Femur (tissue), 1 donor: ENCODE data around the gene RBX1.
"Not testable (repeated sequence)": the region's sequence is repeated elsewhere in the genome, so short reads cannot be mapped to it uniquely, and the experiment has no call there.

Source experiments
- DNase-seq: peaks from one replicate; pipeline ENCODE4 v3.0.0-alpha.2; 2017

RBX1 gene

DNA sequence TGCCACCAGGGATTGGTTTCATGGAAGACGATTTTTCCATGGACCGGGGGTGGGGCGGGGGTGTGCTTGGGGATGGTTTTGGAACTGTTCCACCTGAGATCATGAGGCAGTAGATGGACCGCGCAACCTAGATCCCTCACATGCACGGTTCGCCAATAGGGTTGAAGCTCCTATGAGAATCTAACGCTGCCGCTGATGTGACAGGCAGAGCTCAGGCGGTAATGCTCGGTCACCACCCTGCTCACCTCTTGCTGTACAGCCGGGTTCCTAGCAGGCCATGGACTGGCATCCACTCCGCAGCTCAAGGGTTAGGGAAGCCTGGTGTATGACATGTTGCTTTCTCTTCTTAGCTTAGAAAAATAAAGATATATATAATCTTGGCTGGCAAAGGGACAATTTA lies 22.0 kb downstream of the RBX1 start:
- DNase-seq = no peak

DNA sequence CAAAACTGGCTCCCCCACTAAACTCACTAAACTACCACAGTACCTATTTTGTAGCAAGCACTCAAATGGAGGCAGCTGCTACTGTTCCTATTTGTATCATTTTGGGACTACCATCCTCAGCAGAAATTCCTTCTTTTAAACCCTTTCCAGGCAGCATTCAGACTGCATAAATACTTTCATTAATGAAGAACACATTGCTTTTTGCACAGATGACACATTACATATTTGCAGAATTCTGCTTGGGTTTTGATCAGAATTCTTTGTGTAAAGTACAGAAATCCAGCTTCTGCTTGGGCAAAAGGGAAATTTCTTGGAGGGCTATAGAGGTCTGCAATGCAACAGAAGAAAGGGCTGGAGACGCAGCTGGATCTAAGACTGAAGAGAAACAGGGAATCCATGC lies 24.2 kb downstream of the RBX1 start:
- no peak for DNase-seq

DNA sequence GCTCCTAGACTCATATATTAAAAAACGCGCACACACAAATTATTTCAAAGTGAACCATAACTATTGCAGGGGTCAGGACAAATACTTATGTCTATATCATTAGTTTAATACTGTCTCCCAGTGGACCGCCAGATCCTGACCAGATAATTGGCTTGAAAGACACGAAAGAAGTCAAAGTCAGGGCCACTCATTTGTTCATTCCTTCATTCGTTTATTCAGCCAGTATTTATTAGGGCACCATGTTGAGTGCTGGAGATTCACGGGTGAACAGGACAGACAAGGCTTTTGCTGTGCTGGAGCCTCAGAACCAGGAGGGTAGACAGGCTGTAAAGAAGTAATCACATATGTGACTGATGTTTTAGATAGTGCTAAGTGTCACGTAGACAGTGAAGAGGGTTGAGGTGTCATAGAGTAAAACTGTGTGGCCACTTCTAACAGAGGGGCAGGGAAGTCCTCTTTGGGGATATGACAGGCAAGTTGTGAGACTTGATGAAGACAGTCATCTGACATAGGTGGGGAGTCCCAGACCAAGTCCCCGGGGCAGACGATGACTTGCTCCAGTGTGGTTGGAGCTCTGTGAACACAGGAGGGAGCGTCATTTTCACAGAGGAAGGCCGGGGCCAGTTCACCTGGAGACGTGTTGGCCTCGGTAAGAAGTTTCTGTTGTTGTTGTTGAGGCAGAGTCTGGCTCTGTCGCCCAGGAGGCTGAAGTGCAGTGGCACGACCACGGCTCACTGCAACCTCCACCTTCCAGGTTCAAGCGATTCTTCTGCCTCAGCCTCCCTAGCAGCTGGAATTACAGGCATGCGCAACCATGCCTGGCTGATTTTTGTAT lies 25.9 kb downstream of the RBX1 start:
- no peak for DNase-seq

DNA sequence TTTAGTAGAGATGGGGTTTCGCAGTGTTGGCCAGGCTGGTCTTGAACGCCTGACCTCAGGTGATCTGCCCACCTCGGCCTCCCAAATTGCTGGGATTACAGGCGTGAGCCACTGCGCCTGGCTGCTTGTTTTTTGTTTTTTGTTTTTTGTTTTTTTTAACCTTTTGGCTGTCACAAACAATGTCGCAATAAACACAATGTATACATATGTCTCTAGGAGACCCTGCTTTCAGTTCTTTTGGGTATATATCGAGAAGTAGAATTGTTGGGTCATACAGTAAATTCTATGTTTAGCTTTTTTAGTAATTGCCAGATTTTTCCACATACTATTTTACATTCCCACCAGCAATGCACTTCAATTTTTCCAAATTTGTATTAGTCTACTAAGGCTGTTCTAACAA lies 28.0 kb downstream of the RBX1 start:
- no peak for DNase-seq

DNA sequence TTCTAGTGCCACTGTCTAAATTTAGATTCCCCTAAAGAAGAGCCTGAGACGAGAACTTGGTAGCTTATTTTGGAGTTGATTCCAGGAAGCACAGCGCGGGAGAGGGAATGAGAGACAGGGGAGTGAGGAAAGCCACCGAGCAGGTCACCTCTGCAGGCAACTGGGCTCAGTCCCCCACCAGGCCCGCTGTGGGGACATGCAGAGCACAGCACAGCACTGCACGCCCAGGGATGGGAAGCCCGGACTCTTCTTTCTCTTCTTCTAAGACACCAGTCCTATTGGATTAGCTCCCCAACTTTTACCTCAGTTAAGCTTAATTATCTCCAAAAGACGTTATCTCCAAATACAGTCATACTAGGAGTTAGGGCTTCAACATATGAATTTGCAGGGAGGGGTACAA lies 28.7 kb downstream of the RBX1 start:
- no peak for DNase-seq

DNA sequence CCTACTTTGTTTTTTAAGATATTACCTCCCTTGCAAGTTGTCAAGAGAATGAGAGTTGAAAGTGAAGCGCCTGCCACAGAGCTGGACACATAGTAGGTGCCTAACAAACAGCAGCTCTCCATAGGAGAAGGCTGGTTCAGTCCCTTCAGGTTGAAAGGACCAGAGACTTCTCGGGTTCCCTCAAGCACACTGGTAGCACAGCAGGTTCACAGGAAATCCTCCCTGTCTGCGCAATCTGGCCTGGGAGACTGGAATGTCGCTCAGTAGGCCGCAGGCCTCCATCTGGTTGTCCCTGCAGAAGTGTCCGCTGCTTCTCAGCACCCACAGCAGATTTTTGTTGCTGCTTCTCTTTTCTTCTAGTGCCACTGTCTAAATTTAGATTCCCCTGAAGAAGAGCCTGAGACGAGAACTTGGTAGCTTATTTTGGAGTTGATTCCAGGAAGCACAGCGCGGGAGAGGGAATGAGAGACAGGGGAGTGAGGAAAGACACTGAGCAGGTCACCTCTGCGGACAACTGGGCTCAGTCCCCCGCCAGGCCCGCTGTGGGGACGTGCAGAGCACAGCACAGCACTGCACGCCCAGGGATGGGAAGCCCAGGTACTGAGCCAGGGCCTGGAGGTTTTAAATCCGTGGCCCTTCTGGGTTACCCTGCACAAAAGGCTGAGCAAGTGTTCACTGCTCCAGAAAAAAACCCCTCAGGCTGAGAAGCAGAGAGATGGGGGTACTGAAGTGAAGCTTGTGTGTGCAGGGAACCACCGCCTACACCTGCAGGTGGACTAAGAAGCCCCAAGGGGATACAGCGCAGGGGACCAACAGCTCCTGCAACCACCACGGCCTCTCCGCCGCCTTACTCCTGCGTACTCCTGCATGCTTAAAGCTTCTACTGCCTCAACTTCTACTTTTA lies 31.6 kb downstream of the RBX1 start:
- no peak for DNase-seq

DNA sequence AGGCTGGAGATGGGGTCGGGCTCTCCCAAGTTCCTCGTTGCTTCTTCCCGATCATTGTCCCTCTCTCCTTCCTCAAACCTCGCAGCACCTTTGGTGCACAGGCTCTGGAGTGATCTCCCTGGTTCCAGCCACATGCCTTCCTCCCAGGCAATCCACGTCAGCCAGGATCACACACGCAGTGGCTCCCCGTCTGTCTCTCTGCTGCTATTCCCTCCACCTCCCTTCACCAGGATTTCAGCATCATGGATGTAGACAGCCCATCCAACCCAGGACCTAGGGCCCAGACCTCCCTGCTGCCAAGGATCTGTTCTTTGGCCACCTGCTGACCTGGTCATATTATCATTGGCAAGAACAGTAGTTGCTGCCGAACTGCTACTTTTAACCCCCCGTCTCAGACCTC lies 40.1 kb downstream of the RBX1 start:
- no peak for DNase-seq

DNA sequence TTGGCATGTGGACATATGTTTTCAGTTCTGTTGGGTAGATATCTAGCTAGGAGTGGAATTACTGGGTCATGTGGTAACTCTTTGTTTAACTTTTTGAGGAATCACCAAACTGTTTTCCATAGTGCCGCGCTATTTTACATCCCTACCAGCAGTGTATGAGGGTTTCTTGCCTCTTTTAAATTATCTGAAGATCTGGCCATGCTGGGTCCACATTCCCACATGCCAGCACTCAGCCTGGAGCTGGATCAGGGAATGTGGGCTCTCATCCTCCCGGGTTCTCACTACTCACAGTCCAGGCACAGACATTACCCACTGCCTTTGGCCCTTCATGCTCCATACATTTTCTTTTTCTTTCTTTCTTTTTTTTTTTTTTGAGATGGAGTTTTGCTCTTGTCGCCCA lies 44.6 kb downstream of the RBX1 start:
- no peak for DNase-seq

DNA sequence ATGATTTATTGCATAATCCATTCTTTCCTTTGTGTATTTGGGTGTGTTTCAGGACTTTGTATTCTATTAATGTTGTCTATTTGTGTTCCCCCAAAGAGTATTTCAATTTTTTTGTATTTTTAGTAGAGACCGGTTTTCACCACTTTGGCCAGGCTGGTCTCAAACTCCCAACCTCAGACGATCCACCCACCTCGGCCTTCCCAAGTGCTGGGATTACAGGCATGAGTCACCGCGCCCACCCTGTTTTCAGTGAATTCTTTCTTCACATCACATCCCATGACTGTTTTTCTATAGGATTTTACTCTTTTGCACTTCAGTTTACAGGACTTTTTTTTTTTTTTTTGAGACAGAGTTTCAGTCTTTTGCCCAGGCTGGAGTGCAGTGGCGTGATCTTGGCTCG lies 46.3 kb downstream of the RBX1 start:
- no peak for DNase-seq

DNA sequence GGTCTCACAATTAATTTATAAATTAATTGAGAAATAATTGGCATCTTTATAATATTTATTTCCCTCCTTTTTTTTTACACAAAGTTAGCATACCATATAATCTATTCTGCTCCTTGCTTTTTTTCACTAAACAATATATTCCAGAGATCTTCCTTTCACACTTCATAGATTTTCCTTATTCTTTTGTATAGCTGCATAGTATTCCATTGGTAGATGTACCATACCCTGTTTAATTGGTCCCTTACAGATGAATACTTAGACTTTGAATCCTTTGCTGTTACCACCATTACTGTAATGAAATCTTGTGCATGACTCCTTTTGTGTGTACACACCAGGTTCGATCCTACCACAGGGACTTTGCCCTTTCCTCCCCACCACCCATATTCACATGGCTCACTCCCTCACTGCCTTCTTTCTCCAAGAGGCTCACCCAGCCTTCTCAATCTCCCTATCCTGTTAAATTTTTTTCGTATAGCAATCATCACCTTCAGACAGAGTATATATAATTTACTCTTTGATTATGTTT lies 48.9 kb downstream of the RBX1 start:
- no peak for DNase-seq

DNA sequence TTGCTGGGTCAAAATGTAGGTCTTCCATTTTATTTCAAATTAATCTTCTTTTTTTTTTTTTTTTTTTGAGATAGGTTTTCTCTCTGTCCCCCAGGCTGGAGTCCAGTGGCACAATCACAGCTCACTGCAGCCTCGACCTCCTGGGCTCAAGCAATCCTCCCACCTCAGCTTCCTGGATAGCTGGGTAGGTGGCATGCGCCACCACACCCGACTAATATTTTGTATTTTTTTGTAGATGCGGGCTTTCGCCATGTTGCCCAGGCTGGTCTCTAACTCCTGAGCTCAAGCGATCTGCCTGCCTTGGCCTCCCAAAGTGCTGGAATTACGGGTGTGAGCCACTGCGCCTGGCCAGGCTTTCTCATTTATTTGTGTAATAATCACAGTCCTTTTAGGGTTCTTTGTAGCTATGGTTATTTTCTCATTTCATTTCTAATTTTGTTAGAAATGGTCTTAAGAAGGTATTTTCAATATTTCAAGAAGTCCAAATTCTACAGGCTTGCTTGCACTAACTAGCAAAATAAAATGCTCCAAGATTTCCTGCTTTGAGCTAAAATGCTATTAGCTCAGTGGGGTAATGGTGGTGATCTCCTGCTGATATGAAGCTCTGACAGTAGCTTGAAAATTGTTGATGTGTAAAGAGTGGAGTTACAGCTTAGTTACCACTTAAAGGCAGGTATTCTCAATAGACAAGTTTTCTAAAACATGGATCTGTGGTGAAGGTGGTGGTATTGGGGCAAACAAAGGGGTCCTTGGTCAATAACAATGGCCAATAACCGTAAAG lies 50.0 kb downstream of the RBX1 start:
- DNase-seq = no peak

DNA sequence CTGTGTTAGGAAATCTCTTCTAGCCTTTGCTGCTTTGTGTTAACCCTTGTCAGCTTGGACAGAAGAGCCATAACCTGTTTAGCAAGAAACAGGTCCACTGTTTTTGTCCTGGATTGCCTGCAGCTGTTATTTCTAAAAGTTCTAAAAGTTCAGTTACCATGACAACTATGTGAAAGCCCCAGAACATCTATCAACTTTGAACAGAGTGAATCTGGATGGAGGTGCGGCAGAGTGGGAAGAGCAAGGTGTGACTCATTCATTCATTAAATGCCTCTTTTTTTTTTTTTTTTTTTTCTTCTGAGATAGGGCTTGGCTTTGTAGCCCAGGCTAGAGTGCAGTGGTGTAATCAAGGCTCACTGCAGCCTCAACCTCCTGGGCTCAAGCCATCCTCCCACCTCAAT lies 50.5 kb downstream of the RBX1 start:
- no peak for DNase-seq

DNA sequence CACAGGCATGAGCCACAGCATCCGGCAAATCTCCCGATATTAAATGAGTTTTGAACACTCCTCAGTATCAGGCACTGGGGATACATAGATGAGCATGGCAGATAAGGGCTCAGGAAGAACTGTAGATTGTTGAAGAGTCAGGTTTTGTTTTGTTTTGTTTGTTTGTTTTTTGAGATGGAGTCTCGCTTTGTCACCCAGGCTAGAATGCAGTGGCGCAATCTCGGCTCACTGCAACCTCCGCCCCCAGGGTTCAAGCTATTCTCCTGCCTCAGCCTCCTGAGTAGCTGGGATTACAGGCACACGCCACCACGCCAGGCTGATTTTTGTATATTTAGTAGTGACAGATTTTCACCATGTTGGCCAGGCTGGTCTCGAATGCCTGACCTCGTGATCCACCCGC lies 51.2 kb downstream of the RBX1 start:
- not testable (repeated sequence) for DNase-seq

DNA sequence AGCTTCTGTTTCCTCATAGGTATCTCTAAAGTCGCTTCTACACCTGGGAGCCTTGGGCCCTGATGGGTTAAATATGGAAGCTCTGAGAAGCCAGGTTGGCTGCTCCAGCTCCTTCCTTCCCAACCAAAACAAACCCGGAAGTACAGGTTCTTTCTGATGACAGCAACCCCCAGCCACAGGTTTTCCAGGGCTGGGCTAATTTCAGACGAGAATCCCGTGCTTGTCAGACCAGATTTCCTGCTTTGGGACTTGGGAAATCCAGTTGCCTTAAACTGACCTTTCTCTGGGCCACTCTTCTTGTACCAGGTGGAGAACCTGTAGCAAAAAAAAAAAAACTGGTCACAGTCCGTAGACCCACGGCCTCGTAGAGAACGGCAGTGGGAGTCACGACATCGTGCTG lies 51.9 kb downstream of the RBX1 start:
- no peak for DNase-seq

DNA sequence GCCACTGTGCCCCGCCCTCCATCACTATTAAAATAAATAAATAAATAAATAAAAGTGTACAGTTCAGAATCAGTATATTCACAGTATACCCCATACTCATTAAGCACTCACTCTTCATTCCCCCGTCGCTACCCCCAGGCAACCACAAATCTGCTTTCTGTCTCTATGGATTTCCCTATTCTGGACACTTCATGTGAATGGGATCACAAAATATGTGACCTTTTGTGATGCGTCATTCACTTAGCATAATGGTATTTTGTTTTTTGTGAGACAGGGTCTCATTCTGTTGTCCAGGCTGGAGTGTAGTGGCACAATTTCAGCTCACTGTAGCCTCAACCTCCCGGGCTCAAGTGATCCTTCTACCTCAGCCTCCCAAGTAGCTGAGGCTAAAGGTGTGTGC lies 52.8 kb downstream of the RBX1 start:
- DNase-seq = no peak

DNA sequence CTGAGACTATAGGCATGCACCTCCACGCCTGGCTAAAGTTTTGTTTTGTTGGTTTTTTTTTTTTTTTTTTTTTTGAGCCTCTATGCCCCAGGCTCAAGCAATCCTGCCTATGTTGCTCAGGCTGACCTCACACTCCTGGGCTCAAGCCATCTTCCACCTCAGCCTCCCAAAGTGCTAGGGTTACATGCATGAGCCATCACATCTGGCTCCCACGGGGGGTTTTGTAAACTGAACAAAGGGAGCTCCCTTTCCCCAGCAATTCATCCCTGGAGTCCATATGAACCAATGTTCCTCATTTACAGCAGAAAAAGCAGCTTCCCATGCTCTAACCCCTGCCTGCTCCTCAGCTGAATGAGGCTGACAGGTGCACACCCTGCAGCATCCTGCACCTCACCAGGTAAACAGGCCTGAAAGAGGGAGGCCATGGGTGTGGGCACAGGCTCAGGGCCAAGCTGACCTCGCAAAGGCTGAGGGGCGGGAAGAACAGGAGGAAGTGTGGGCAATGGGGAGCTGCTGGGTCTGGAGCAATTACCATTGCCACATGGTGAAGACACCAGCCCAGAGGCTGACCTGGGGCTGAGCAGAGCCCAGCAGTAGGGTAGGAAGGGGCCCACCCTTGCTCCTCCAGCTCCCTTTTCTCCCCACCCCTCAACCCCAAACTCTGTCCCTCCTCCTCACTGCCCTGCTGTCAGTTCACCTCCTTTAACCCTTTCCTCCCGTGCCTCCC lies 58.2 kb downstream of the RBX1 start:
- DNase-seq = peak; percentile 15

DNA sequence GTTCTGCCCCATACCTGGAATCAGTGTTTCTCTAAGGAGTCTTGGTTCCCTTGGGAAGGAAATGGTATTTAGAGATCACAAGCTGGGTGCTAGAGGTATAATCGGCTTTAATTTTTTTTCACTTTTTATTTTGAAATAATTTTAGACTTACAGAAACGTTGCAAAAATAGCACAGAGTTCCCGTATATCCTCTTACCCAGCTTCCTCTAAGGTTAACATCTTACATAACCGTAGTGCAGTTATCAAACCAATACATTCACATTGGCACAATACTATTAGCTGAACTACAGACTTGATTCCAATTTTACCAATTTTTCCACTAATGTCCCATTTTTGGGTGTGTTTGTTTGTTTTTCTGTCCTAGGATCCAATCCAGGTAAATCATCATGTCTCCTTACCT lies 63.8 kb downstream of the RBX1 start:
- no peak for DNase-seq

DNA sequence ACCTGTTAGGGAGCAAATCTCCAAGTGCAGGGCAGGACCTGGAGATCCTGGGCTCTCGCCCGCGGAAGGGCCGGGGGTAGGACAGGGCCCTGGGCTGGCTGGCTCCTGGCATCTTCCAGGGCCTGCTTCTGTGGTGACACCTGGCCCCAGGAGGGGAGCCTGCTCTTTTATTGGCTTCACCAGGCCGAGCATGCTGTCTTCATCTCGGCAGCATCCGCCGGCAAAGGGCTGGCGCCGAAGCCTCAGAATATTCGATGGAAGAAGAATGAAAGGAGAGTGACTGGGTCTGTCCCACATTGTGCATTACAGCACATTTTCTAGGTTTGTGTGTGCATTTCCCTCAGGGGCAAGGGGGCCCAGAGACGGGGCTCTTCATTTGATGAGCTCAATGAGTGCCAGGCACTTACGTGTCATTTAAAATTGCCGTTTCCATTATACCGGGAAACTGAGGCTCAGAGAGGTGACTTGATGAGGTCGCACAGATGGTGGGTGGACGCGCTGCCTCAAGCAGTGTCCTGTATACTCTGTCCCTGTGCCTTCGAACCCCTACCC lies 70.0 kb downstream of the RBX1 start:
- no peak for DNase-seq

DNA sequence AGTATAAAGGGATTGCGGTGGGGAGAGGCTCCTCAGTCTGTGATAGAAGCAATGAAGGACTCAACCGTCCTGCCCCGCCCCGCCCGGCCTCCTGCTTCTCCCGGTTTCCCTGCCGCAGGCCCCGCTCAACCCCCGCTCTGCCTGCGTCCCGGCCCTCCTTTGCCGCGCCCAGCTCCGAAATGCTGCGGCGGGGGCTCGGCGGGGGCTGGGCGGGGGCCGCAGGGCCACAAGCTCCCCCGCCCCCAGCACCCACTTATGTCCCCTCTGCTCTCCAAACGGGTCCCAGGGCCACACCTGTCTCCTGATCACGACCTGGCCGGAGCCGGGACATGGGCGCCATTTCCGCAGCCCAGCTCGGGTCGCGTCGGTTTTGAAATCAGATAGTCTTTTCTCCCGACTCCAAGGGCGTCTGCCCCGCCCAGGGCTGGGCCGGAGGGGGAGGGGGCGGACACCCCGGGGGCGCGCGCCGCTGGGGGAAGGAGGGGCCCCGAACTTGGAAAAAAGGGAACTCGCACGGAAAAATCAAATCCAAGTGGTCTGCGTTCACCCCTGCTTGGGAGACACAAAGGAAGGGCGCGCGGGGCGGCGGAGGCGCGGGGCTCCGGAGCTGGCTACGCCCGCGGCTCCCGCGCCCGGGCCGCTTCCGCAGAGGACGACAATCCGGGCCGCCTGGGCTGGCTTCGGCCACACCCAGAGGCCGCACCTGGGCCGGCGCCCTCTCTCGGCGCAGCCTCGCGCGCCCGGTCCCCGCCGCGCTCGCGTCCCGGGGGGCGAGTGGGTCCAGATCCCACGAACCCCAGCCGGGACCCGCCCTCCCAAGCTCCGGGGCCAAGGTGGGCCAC lies 70.7 kb downstream of the RBX1 start:
- peak; percentile 83 for DNase-seq

DNA sequence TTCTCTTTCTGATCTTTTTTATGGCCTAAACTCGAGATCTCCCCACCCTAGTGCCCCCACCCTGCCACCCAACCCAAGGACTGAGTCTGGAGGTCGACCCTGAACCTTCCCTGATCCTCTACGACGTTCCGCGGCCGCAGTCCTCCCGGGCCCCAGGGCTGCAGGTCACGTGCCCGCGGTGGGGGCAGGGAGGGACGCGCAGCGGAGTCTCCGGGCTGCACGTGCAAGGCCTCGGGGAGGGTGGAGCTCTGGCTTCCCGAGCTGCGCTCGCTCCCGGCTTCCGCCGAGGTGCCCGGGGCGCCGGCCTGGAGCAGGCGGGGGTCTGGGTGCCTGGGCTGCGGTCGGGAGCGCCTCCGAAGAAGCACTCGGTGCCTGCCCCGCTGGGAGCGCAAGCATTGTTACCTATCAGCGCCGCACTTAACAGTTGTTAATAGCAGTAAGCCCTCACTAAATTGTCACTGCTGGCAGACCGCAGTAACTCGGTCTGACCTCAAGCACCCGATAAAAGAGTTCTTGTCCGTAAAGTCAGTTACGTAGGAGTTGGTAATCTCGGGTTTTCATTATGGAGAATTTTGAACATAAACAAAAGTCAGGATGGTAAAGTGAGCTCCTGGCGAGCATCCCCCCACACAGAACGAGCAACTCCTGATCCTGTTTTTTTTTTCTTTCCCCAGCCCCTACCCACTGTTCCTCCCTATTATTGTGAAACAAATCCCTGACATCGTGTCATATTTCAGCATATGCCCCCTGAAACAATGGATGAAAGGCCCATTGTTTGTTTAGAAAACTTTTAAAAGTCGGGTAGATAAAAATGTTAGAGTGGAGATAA lies 71.5 kb downstream of the RBX1 start:
- DNase-seq = peak; percentile 94
